Loucy (cell line): ENCODE results near the gene SPI1.

Experiments used
- EZH2phosphoT487 ChIP-seq: fragments of 200-600 bp; IDR thresholded peaks from 2 replicates; pipeline ENCODE4 v1.6.1; 2018; ENCODE audit warnings: antibody characterized with exemption, mild to moderate bottlenecking, moderate library complexity, borderline replicate concordance
- TF ChIP-seq, protein P1 (sequence below): fragments of 200-600 bp; sonication (generic); conservative IDR thresholded peaks from 2 replicates; pipeline ENCODE4 v1.5.1; 2014; ENCODE audit warnings: mild to moderate bottlenecking, antibody characterized with exemption, low read length

DNA sequence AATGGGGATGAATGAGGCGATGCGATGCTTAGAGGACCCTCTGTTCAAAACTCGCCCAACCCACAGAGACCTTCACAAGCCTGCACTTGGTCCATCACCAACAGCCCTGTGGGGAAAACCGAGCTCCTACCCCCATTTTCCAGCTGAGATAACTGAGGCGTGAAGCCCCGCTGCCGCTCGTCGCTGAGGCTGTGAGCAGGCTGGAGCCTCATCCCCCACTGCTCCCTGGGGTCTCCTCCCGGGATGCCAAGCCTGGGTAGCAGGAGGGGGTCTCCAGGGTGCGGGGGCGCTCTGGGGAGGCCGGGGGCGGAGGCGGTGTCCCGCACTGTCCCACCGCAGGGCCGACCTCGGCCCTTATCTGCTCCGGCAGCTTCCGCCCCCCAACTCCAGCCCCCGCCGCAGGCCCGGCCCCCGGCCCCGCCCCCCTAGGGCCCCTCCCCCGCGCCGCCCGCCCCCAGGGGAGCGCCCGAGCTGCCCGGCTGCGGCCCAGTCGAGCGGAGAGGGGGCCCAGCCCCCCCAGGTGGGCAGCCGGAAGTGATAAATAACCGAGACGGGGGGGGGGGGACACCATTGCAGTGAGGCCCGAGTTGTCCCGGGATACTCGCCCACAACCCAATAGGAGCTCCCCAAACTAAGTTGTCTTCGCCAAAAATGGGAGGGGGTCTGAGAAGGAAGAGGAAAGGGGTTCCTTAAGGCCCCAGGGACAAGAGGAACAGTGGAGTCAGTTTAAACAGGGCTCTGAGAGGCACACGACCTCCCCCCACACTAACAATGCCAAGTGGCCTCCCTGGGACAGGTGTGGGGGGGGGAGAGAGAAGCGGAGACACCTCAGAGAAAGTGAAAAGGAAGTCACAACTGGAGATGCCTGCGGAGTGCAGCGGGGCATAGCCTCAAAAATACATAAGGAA, 21.8 kb upstream of the SPI1 start:
- TF ChIP-seq, protein P1, sequence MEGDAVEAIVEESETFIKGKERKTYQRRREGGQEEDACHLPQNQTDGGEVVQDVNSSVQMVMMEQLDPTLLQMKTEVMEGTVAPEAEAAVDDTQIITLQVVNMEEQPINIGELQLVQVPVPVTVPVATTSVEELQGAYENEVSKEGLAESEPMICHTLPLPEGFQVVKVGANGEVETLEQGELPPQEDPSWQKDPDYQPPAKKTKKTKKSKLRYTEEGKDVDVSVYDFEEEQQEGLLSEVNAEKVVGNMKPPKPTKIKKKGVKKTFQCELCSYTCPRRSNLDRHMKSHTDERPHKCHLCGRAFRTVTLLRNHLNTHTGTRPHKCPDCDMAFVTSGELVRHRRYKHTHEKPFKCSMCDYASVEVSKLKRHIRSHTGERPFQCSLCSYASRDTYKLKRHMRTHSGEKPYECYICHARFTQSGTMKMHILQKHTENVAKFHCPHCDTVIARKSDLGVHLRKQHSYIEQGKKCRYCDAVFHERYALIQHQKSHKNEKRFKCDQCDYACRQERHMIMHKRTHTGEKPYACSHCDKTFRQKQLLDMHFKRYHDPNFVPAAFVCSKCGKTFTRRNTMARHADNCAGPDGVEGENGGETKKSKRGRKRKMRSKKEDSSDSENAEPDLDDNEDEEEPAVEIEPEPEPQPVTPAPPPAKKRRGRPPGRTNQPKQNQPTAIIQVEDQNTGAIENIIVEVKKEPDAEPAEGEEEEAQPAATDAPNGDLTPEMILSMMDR: no peak
- TF ChIP-seq EZH2phosphoT487: no peak
